GM23248 (cell line): ENCODE results near the gene TTC16. TPM values are rescaled to one million over a fixed set of nuclear protein-coding genes. Genes with fewer than 3 reads are reported as not detected.
A peak's percentile ranks its signal among the peaks of the same experiment; 100 is the strongest.

Source experiments
- DNase-seq: peaks from one replicate; pipeline ENCODE4 v3.0.0-alpha.2; 2015
- H2AFZ ChIP-seq: fragments of 200-600 bp; sonication (generic); 2 replicates; pipeline ENCODE4 v1.6.1; 2016; ENCODE audit warnings: antibody characterized with exemption
- H3F3A ChIP-seq: fragments of 200-600 bp; sonication (generic); 2 replicates; pipeline ENCODE4 v1.6.1; 2016; ENCODE audit warnings: mild to moderate bottlenecking, antibody characterized with exemption, mixed run types; ENCODE audit not compliant: insufficient read depth
- H3K27ac ChIP-seq: fragments of 200-600 bp; sonication (generic); 2 replicates; pipeline ENCODE4 v1.5.1; 2016; ENCODE audit warnings: mild to moderate bottlenecking
- H3K27me3 ChIP-seq: fragments of 200-600 bp; sonication (generic); replicated peaks from 2 replicates; pipeline ENCODE4 v1.6.1; 2016; ENCODE audit warnings: mild to moderate bottlenecking; ENCODE audit not compliant: insufficient read depth
- H3K36me3 ChIP-seq: fragments of 200-600 bp; sonication (generic); 2 replicates; pipeline ENCODE4 v1.6.1; 2016; ENCODE audit warnings: low read depth, mild to moderate bottlenecking
- H3K4me1 ChIP-seq: fragments of 200-600 bp; sonication (generic); 2 replicates; pipeline ENCODE4 v1.6.1; 2016; ENCODE audit warnings: mild to moderate bottlenecking; ENCODE audit not compliant: insufficient read depth
- H3K4me2 ChIP-seq: fragments of 200-600 bp; sonication (generic); one replicate; pipeline ENCODE4 v1.6.1; 2016; ENCODE audit warnings: mild to moderate bottlenecking; ENCODE audit not compliant: unreplicated experiment
- H3K4me3 ChIP-seq: fragments of 200-600 bp; sonication (generic); 2 replicates; pipeline ENCODE4 v1.5.1; 2016; ENCODE audit warnings: mild to moderate bottlenecking
- H3K79me2 ChIP-seq: fragments of 200-600 bp; sonication (generic); 2 replicates; pipeline ENCODE4 v1.6.1; 2016; ENCODE audit warnings: mild to moderate bottlenecking; ENCODE audit not compliant: insufficient read depth
- H3K9ac ChIP-seq: fragments of 200-600 bp; sonication (generic); 2 replicates; pipeline ENCODE4 v1.6.1; 2016; ENCODE audit warnings: mild to moderate bottlenecking
- H3K9me2 ChIP-seq: fragments of 200-600 bp; sonication (generic); 2 replicates; pipeline ENCODE4 v1.6.1; 2016; ENCODE audit warnings: mixed run types, mild to moderate bottlenecking, moderate library complexity; ENCODE audit not compliant: insufficient read depth
- H3K9me3 ChIP-seq: fragments of 200-600 bp; sonication (generic); one replicate; pipeline ENCODE4 v1.6.1; 2017; ENCODE audit warnings: low read depth
- H4K20me1 ChIP-seq: fragments of 200-600 bp; sonication (generic); 2 replicates; pipeline ENCODE4 v1.6.0; 2016; ENCODE audit not compliant: insufficient read depth
- EZH2 ChIP-seq: fragments of 200-600 bp; sonication (generic); IDR thresholded peaks from 2 replicates; pipeline ENCODE4 v1.6.1; 2018; ENCODE audit warnings: antibody characterized with exemption, mild to moderate bottlenecking; ENCODE audit not compliant: insufficient read depth, poor library complexity, severe bottlenecking
- EZH2phosphoT487 ChIP-seq: fragments of 200-600 bp; sonication (generic); IDR thresholded peaks from 2 replicates; pipeline ENCODE4 v1.6.1; 2018; ENCODE audit warnings: antibody characterized with exemption, moderate library complexity, mild to moderate bottlenecking, low read depth; ENCODE audit not compliant: insufficient read depth
- WGBS, 2 experiments: methylation state at CpG; one replicate each; pipeline ENCODE4 v1.1.6; 2015 to 2017; ENCODE audit warnings: low lambda C conversion rate in 2 of 2, low coverage in 1 of 2; ENCODE audit errors: missing lambda C conversion rate in 2 of 2; 5-methylcytosine and 5-hydroxymethylcytosine counted together
- in situ Hi-C: fragments of 300-500 bp; cut with MboI; formaldehyde crosslinking; loops from 2 replicates; pipeline ENCODE4 v1.15.0; 2020
- polyA plus RNA-seq: library from polyadenylated mRNA; unstranded; fragments of >200 nt; fragmentation: Nextera tagmentation; extraction: Ambion mirVana; gene quantifications from 2 replicates; pipeline ENCODE4 v1.2.1, GENCODE V29; 2016
- total RNA-seq: library from RNA; depleted of rRNA; stranded (reverse); fragments of >200 nt; shearing (Covaris generic); gene quantifications from 2 replicates; pipeline ENCODE4 v1.2.3, GENCODE V29; 2014

TTC16 gene
- total and polyA plus RNA-seq, 2 experiments from 2014 or later: 0.06 TPM; not detected in 1

GRCh38 chr9:127758843-127759242 is 43.0 kb downstream of the TTC16 start:
- H3K4me2 ChIP-seq: no peak overlapping the region
- H3K4me3 ChIP-seq: no peak overlapping the region
- no peaks in the 10 kb centered on the region for H4K20me1 ChIP-seq
- H3K79me2 ChIP-seq: no peaks in the 10 kb centered on the region
- H3K36me3 ChIP-seq: no peaks in the 10 kb centered on the region
- no peak for TF ChIP-seq EZH2phosphoT487
- no peak for TF ChIP-seq EZH2
- H3K9me3 ChIP-seq: no peaks in the 10 kb centered on the region
- no peak for DNase-seq
- no peak overlapping the region for H2AFZ ChIP-seq
- no peak overlapping the region for H3K9ac ChIP-seq
- H3K9me2 ChIP-seq: no peaks in the 10 kb centered on the region
- H3K27ac ChIP-seq: no peak overlapping the region
- no peaks in the 10 kb centered on the region for H3F3A ChIP-seq
- no peaks in the 10 kb centered on the region for H3K4me1 ChIP-seq
- 60 to 75% methylated on average over 5 of the region's 5 CpGs for WGBS, 2 experiments
- in situ Hi-C loops: no loop called here
- H3K27me3 ChIP-seq: peaks cover 17% of the 10 kb centered on the region

DNA sequence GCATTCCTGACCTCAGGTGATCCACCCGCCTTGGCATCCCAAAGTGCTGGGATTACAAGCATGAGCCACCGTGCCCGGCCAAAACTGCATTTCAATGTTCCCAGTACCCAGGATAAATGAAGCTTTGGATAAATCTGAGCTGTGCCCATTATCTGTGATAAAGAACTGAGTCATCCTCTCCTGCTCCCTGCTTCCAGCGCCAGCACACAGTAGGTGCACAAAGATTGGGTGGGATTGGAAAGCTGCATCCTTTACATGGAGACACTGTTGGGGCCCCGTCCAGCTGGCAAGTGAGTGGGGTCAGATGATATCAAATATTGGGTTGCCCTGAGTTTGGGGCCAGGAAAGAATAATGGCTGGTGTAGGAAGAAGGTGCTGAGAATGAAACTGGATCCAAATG is 45.2 kb downstream of the TTC16 start:
- no peak for TF ChIP-seq EZH2
- TF ChIP-seq EZH2phosphoT487: no peak
- H2AFZ ChIP-seq: no peak overlapping the region
- H3K4me2 ChIP-seq: no peak overlapping the region
- no peaks in the 10 kb centered on the region for H3K79me2 ChIP-seq
- H3K9ac ChIP-seq: no peak overlapping the region
- no peaks in the 10 kb centered on the region for H3K9me2 ChIP-seq
- H3K27ac ChIP-seq: no peak overlapping the region
- H3K4me3 ChIP-seq: no peak overlapping the region
- WGBS, 2 experiments: 85% methylated on average over 5 of the region's 5 CpGs
- H3K27me3 ChIP-seq: peaks cover 7% of the 10 kb centered on the region; the same call in 1 of the 2 replicates
- no peaks in the 10 kb centered on the region for H4K20me1 ChIP-seq
- H3F3A ChIP-seq: no peaks in the 10 kb centered on the region
- in situ Hi-C loops: no loop called here
- H3K36me3 ChIP-seq: no peaks in the 10 kb centered on the region
- no peaks in the 10 kb centered on the region for H3K9me3 ChIP-seq
- no peak for DNase-seq
- H3K4me1 ChIP-seq: no peaks in the 10 kb centered on the region

DNA sequence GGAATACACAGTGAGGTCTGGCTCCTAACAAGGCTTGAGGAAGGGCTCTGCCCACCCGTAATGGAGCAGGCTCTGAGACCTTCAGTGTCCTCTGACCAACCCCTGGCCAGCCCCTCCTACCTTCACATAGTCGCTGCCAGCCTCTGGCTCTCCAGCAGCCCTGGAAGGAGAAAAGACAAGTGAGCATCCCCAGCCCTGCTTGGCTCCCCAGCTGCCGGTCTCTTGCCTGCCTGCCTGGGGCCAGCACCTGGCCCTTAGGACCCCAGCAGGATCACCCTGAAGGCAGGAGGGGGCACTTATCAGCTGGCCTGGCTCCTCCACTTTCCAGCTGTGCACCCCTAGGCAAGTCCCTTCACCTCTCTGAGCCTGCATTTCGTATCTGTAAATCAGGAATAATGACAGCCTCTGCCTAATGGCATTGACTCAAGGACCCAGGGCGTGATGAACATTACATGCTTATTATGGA is 45.6 kb downstream of the TTC16 start:
- Histone ChIP-seq H3K36me3 (no peaks in the 10 kb centered on the region), H3K27me3 (peaks cover 4% of the 10 kb centered on the region; the same call in 1 of the 2 replicates), H3K4me3 (no peak overlapping the region), H4K20me1 (no peaks in the 10 kb centered on the region), H3K9me2 (no peaks in the 10 kb centered on the region), H3K9ac (no peak overlapping the region), H3F3A (no peaks in the 10 kb centered on the region), H3K79me2 (no peaks in the 10 kb centered on the region), H2AFZ (no peak overlapping the region), H3K4me1 (no peaks in the 10 kb centered on the region), H3K9me3 (no peaks in the 10 kb centered on the region), H3K4me2 (no peak overlapping the region), H3K27ac (no peak overlapping the region)
- 37 to 49% methylated on average over 5 of the region's 5 CpGs for WGBS, 2 experiments
- in situ Hi-C loops: no loop called here
- DNase-seq: no peak
- TF ChIP-seq EZH2phosphoT487 (no peak), EZH2 (no peak)

GRCh38 chr9:127762111-127762676 is 46.3 kb downstream of the TTC16 start:
- H3K27me3 ChIP-seq: peaks cover 4% of the 10 kb centered on the region; the same call in 1 of the 2 replicates
- no peaks in the 10 kb centered on the region for H3K36me3 ChIP-seq
- in situ Hi-C loops: no loop called here
- no peak for DNase-seq
- H4K20me1 ChIP-seq: no peaks in the 10 kb centered on the region
- no peaks in the 10 kb centered on the region for H3K4me1 ChIP-seq
- H3K9me3 ChIP-seq: no peaks in the 10 kb centered on the region
- H3K9me2 ChIP-seq: no peaks in the 10 kb centered on the region
- TF ChIP-seq EZH2: no peak
- H2AFZ ChIP-seq: no peak overlapping the region
- H3K9ac ChIP-seq: no peak overlapping the region
- H3K27ac ChIP-seq: no peak overlapping the region
- WGBS, 2 experiments: 61% methylated on average over 16 of the region's 16 CpGs
- H3K79me2 ChIP-seq: no peaks in the 10 kb centered on the region
- H3F3A ChIP-seq: no peaks in the 10 kb centered on the region
- H3K4me3 ChIP-seq: no peak overlapping the region
- H3K4me2 ChIP-seq: no peak overlapping the region

DNA sequence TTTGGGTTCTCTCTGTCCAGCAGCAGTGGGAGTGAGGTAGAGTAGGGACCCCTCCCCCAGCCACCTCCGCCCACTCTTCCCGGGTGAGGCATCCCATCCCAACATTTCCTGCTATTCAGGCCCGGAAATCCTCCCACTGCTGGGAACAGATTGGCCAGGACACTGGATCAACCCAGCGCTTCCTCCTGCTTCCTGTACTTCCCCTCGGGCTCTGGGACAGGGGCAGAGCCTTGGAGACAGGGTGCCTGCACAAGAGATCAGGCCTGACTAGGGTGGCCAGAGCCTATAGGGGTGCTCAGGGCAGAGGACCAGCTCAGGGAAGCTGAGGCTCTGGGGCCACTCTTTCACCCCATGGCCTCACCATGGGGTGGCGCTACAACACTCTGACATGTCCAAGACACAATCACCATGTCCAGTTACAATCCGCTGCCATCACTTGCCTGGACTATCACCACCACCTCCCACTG is 48.1 kb downstream of the TTC16 start:
- in situ Hi-C loops: no loop called here
- peak; percentile 21 for DNase-seq
- WGBS, 2 experiments: 26 to 27% methylated on average over 7 of the region's 7 CpGs
- H3K79me2 ChIP-seq: no peaks in the 10 kb centered on the region
- no peaks in the 10 kb centered on the region for H3K4me1 ChIP-seq
- H3K27ac ChIP-seq: no peak overlapping the region
- no peak overlapping the region for H3K4me2 ChIP-seq
- H3K9me2 ChIP-seq: no peaks in the 10 kb centered on the region
- H3K36me3 ChIP-seq: no peaks in the 10 kb centered on the region
- H4K20me1 ChIP-seq: no peaks in the 10 kb centered on the region
- H3K9me3 ChIP-seq: no peaks in the 10 kb centered on the region
- no peak overlapping the region for H3K4me3 ChIP-seq
- no peak for TF ChIP-seq EZH2
- no peak for TF ChIP-seq EZH2phosphoT487
- H3K27me3 ChIP-seq: peaks cover 4% of the 10 kb centered on the region; the same call in 1 of the 2 replicates
- H3F3A ChIP-seq: no peaks in the 10 kb centered on the region
- no peak overlapping the region for H2AFZ ChIP-seq
- no peak overlapping the region for H3K9ac ChIP-seq
